ENCODE results near the gene HSPD1. TPM values are rescaled to one million over a fixed set of nuclear protein-coding genes. Genes with fewer than 3 reads are reported as not detected.

HSPD1 gene
- total and polyA plus RNA-seq, 9 of the 15 experiments (the other 6 are each of a cell fraction or from before 2014, with no cell fraction given), result 398 to 1,014 (median 622) TPM

- peak; percentile 26 for TF ChIP-seq ZNF395 (CRISPR knock-in tag; IDR thresholded peaks at IDR 0.05)
- 0 out of 2 replicates have a peak, but pooled peaks have one; percentile 17 for TF ChIP-seq ZNF589 (CRISPR knock-in tag; IDR thresholded peaks at IDR 0.05; ENCODE audit: low read depth)
- no peak for TF ChIP-seq ZNF431 (CRISPR knock-in tag; IDR thresholded peaks at IDR 0.05)
- no peak for TF ChIP-seq HBP1 (CRISPR knock-in tag; IDR thresholded peaks at IDR 0.05)
- TF ChIP-seq TAF1 (IDR thresholded peaks at IDR 0.05; ENCODE audit: control insufficient read depth, extremely low read depth, insufficient read depth, low read length, severe bottlenecking), result peak; percentile 52
- TF ChIP-seq PRDM10 (IDR thresholded peaks at IDR 0.05; ENCODE audit: partially characterized antibody), result peak; percentile 55
- peak; percentile 51; the same call in 1 of the 2 replicates for TF ChIP-seq POLR2H (tag; IDR thresholded peaks at IDR 0.05; ENCODE audit: low read depth)
- TF ChIP-seq HMG20B (CRISPR knock-in tag; IDR thresholded peaks at IDR 0.05), result no peak
- peak; percentile 40 to 82; a peak in 3 of 4 replicates for TF ChIP-seq FOXK2 (conservative IDR thresholded peaks at IDR 0.05 in 1 of 2, IDR thresholded peaks at IDR 0.05 in 1 of 2; ENCODE audit: low read depth in 2 of 2)
- TF ChIP-seq PML (IDR thresholded peaks at IDR 0.05; ENCODE audit: low read length), result no peak
- TF ChIP-seq GABPA (tag; conservative IDR thresholded peaks at IDR 0.05; ENCODE audit: low read depth), result peak; percentile 63
These were observed 45.7 kb downstream of the HSPD1 start (continued) for GRCh38 chr2:197453914-197454398.

Measured in K562 (cell line).